ELF-1 (cell line): ENCODE results near the gene TLCD5.

ENCODE experiments used
- DNase-seq: peaks from one replicate; pipeline ENCODE4 v3.0.0-alpha.2; 2016; ENCODE audit warnings: low read depth, low spot score

Gene TLCD5

GRCh38 chr11:120307476-120307875 is 17.6 kb upstream of the TLCD5 start:
- DNase-seq = no peak

GRCh38 chr11:120308081-120308480 is 17.0 kb upstream of the TLCD5 start:
- DNase-seq = no peak

DNA sequence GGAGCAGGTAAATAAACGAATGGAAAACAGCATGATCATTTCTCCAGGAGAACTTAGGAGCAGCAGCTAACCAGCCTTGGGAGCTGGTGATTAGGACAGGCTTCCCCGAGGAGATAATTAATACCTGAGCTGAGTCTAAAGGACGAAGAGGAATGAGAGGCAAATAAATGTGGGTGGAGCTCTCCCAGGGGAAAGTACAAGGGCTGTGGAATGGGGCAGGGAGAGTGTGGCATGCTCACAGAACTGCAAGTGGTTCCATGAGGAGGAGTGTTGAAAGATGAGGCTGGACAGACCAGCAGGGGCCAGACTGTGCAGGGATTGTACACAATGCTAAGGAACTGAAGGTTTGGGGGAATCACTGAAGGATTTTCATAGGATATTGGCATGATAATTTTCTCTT is 14.2 kb upstream of the TLCD5 start:
- DNase-seq = no peak

DNA sequence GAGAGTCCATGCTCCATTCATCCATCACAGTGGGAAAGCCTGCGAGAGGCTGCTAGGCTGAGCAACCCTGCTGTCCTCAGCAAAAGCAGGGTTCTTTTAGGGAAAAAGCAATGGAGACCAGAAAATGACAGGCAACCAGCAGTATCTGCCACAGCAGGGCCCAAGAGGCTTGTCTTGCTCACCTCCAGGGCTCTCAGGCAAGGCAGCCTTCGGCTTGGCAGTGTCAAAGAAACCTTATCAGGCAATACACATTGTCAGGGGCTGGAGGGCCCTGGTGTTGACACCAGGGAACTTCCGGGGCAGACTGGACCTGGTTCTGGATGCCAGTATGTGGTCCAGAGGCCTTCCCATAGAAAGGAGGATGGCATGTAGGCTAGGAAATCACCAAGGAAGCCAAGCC is 10.2 kb upstream of the TLCD5 start:
- no peak for DNase-seq

DNA sequence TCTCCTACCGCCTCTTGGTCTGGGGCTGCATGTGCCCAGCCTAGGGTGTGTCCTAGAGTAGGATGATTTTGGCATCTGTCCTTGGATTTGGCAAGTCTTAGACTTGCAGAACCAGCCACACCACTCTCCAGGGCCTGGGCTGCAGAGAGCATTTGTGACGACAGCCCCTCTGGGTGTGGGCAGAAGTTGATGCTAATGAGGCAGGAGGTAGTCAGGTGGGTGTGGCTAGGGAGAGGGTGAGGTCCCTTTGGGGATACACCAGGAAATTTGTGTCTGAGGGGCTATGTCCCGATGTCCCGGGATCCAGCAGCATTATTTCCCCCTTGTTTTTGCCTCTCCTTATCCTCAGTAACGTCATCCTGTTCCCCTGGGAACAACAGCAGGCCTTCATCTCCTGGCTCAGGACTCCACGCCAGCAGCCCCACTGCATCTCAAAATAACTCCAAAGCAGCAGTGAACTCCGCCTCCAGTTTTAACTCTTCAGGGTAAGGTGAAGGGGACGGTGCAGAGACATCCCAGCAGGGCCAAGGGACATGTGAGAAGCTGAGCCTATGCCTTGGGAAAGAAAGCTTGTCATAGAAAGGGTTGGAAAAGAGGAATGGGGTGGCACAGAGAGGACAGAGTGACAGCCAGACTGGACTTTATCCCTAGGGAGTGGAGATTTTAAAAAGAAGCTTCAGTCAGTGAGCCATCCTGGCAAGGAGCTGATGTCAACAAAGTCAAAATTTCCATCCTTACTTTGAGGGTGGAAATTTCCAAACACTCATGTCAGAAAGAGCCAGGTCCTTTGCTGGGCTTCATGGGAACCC is 8.0 kb upstream of the TLCD5 start:
- DNase-seq = peak; percentile 84

- no peak for DNase-seq
Observed at GRCh38 chr11:120317689-120318480, 7.2 kb upstream of the TLCD5 start.

GRCh38 chr11:120318906-120319305 is 6.2 kb upstream of the TLCD5 start:
- no peak for DNase-seq

- no peak for DNase-seq
Observed at GRCh38 chr11:120326228-120326627, 1.1 kb downstream of the TLCD5 start.

DNA sequence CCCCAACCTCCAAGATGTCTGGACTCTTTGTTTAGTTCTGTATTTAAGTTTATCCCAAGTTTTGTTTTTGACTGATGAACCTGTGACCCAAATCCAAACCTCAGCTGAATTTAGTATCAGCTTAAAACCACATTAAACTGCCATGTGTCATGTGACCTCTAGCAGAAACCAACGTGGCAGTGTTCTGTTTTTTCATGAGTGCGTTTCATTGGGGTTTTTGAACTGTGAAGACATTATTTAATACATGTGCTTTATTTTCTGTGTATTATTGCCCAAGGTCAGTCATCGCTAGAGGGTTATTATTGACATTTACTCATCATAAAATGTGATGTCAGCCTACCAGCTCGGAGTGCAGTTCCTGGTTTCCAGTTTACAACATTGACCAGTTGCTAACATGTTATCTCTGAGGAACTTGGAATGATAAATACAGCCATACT is 1.8 kb downstream of the TLCD5 start:
- no peak for DNase-seq

GRCh38 chr11:120327311-120327710 is 2.2 kb downstream of the TLCD5 start:
- DNase-seq = no peak

DNA sequence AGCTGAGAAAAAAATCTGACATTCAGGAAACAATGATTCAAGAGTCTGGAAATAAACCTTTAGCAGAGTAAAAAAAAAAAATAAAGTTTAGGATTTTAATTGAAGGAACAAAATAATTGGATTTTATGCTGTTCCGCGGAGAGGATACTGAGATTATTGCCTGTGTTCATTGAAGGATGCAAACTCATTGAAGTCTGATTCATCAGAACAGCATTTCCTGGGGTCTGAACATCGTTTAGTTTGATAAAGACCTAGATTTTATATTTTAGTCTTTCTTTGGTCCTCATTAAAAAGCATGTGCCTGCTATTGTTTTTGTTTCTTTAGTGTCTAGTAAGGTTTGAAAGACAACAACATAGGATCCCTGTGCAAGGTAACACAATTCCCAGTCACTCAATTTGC is 4.5 kb downstream of the TLCD5 start:
- no peak for DNase-seq

DNA sequence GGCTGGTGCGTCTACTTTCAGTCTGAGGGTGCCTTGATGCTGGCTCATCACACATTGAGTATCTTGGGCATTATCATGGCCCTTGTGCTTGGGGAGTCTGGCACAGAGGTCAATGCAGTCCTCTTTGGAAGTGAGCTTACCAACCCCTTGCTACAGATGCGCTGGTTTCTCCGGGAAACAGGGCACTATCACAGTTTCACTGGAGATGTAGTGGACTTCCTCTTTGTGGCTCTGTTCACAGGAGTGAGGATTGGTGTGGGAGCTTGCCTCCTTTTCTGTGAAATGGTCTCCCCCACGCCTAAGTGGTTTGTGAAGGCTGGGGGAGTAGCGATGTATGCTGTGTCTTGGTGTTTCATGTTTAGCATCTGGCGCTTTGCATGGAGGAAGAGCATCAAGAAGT is 4.9 kb downstream of the TLCD5 start:
- no peak for DNase-seq

GRCh38 chr11:120331301-120331996 is 6.3 kb downstream of the TLCD5 start:
- DNase-seq = no peak

GRCh38 chr11:120332822-120333716 is 8.0 kb downstream of the TLCD5 start:
- no peak for DNase-seq

DNA sequence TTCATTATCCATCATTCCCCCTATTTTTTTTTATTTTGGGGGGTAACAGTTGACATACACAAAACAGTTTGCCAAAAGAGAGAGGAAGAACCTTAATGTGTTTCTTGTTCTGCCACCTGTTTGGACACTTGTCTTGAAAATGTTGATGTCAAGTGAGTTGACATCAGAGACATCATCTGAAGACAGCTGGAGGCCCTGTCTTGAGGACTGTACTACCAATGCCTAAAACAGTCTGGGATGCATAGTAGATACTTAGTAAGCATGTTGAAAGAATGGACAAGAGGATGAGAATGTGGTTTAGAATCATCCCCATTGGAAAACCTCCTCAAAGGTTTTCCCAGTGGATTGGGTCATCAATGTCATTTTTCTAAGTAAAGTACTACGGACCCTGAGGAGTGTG is 8.7 kb downstream of the TLCD5 start:
- DNase-seq = no peak

DNA sequence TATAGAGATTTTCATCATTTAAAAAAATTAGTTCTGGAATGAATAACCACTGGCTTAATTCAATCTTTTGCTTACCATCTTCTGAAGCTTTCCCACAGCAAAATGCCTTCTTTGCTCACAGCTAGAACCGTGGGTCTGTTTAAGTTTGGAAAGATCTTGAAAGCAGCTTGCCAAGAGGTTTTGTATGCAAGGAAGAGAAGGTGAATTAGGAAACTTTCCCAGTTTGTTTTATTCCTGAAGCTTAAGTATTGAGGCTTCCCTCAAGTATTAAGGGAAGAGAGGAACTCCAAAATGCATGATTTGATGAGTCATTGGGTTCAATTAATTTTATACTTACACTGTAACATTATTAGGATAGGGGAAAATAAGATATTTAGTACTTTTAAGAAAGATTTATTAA is 9.2 kb downstream of the TLCD5 start:
- DNase-seq = no peak

DNA sequence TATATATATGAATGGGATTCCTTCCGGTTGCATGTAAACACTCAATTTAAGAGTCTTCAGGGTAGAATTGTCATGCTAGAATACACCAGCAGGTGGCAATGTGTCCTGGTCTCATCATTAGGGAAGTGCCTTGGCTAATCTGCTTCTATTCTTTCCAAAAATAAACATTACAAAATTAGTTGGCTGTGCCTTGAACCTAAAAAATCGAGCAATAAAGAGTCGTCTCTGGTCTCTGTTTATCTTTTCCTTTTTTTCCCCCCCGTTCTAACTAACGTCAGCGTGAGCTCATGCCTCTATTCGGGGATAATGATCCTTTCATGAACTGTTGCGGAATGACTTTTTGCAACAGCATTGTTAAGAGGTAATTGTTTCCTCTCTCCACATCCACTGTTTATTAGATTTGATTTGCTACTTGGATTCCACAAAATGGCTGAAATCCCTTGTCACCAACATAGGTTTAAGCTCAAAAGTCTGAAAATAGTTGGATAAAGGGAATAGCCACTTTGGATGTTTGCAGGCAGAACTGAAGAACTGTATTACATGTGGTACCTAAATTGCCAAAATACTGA is 9.9 kb downstream of the TLCD5 start:
- DNase-seq = peak; percentile 34

GRCh38 chr11:120335556-120335907 is 10.4 kb downstream of the TLCD5 start:
- no peak for DNase-seq

DNA sequence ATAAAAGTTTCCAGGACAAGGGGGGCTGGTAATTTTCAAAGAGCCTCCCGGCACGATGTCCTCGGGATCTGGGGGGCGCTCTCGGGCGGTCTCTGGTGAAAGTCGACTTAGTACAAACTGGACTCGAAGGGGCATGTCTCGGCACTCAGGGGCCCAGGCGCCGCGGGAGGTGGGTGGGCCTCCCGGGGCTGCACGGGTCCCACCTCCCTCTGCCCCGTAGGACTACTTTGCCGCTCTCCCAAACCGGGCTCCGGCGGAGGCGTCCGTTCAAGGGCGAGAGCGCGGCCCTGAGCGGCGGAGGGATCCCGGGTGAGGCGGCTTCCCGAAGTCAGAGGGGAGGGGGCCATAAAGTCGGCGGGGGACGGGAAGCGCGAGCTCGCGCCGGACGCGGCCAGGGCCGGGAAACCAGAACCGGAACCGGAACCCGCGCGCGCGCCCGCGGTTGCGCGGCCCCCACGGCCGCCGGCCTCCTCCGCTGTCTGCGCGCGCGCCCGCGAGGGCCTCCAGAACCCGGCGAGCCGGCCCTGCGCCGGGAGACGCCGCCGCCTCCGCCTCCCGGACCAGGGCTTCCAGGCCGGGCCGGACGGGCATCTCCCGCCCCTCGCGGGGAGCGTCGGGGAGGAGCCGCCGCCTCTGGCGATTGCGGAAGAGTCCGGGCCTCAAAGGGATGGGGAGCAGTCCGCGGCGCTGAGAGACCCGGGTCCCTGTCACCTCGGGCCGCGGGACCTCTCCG is 11.0 kb downstream of the TLCD5 start, which contains the start of gene ARHGEF12:
ARHGEF12 (plus strand) TSS at position 506 of the 733 bp plus-strand sequence. CDS start 831 bp downstream, outside the sequence.
- DNase-seq = peak; percentile 96

DNA sequence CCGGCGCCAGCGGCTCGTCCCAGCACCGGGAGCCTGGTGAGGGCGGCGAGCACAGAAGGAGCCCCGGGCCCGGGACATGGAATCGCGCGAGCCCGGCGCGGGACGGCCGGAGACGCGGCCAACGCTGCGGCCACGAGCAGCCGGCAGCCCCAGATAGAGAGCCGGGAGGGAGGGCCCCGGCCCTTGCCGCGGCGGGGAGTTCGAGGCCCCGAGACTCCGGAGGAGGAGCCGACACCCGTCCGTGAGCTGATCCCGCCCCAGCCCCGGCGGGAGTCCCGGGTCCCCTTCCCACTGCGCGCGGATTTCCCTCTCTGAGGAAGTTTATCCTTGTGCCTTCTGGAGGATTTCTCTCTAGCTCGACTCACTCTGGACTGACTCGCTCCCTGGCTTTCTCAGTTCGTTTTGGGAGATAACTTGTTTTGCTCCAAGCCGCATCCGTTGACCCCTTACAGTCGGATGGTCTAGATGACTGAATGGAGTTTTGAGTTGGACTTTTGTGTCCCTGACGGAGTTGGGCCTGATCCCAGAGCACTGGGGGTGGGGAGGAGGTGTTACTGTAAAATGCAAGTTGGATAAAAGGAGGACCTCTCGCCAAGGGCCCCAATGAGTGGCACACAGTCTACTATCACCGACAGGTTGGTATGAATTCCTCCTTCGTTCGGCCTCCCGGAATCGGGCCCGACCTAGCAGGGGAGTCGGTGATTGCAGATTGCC is 11.7 kb downstream of the TLCD5 start:
- DNase-seq = peak; percentile 55
